Right forelimb (tissue), 1 donor: ENCODE data around the gene SLC44A4.
A peak's percentile ranks its signal among the peaks of the same experiment; 100 is the strongest.

Experiments used
- DNase-seq: peaks from one replicate; pipeline ENCODE4 v3.0.0-alpha.2; 2018

SLC44A4 gene

DNA sequence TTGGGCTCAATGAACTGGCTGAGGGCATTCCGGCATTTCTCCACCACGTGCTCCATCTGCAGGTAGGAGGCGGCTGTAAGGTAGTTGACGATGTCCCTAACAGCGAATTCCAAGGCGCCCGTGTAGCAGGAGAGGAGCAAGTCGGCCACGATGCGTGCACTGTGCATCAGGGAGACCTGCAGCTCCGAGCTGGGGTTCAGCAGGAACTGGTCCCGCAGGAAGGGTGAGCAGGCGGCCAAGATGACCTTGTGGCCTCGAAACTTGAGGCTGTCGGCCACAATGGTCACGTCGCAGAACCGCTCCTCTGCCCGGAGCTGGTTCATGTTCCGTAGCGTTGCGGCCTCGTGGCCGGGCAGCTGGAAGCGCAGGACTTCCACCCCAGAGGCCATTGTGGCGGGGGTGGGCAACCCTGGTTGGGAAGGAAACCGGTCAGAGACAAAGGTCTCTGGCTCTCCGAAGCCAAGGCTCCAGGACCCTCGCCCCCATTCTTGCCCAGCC lies 22.2 kb upstream of the SLC44A4 start:
- DNase-seq, result no peak

DNA sequence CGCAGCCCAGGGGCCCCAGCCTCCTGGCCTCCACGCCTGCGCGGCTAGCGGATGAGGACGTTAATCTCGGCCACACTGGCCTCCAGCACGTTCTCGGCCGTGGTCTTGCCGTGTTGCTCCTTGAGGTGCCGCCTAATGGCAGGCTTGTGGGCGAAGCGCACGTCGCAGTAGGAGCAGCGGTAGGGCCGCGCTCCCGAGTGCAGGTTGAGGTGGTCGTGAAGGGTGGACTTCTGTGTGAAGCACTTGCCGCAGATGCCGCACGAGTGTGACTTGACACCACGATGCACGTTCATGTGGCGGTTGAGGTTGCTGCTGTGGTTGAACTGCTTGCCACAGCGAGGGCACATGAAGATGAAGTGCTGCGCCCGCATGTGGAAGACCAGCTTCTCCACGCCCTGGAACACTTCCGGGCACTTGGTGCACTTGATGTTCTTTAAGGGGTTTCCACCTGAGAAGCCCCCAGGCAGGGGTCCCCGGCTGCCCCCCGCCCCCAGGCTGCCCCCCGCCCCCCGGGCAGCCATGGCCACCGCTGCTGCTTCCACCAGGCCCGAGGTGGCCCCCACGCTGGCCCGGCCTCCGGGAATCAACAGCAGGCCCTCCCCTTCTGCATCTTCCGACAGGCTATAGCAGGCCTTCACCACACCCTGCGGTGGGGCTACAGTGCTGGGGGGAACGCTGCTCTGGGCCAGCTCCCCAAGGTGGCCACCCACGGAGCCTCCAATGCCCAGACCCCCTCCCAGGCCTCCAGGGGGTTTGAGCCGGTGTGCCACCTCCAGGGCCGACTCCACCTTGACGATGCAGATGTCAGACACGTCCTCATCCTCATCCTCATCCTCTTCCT lies 21.3 kb upstream of the SLC44A4 start:
- DNase-seq, result no peak

DNA sequence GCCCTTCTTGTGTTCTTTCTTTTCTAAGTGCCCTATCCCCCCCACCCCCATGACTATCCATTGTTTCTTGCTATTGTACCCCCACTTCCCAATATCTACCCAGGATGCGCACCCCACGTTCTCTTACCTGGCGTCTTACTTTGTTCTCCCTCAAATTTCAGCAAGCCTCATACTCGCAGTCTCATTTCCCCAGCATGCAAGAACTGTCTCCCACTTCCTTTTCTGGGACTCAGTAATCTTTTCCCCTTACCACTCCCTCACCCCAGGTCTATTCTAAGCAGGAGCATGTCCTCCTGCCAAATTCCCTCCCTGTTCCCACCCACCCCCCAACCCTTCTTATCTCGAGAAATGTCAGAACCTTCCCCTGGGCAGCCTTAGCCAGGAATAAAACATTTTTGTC lies 20.4 kb upstream of the SLC44A4 start:
- DNase-seq, result no peak

DNA sequence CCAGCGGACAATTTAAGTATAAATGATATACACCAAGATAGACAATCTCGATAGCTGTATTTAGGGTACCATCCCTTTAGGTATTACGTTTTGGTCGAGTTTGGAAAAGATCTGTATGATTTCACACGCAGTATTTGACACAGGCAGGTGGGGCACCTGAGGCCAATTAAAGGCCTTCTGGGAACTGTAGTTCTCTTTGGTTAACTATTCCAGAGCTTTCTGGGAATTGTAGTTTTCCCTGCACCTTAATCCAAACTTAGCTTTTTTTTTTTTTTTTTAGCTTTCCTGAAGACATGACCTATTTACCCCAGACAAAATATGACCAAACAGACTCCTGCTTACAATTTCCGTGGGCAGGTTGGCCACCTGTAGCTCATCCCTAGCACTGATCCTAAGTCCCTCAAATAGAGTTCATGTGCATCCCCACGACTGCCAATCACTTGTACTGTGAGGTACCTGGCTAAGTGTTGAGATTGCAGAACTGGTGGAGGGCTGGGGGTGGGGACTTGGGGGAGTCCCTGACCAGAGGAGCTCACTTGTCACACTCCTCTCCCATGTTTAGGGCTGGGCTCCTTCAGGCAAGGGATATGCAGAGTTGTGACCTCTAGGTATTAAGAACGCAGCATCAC lies 19.7 kb upstream of the SLC44A4 start:
- DNase-seq, result no peak

DNA sequence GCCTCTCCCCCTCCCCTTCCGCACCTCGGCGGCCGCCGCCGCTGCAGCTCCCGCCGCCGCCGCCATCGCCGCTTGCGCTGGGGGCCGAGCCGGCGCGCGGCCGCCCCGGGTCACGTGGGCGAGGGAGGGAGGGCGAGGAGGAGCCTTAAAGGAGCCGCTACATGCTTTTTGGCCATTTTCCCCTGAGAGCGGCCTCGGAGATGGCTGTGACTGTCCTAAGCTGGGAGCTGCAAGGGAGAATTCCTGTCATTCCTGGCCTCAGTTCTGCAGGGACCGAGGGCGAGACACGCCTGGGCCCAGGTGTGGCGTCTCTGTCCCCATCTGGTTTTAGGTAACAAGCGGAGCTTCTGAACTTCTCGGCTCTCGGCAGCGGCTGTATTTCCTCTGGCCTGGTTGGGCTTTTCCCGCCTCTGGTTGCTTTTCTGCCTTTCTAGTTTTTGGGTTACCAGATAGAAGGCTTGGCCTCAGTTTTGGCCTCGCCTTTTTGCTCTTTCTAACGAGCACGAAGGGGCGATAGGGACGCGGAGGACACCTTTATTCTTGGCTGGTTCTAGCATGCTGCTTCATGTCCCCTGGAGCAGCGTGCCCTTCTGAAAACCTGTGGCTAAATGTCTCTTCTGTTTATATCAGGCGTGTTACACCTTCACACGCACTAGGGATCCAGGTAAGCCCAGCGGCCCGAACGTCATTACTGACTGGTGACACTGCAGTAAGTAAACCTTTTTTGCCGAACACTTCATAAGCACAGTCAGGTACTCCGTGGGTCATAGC lies 19.0 kb upstream of the SLC44A4 start, which contains the start of gene EHMT2:
EHMT2 (minus strand) TSS at position 87 of the 771 bp plus-strand sequence; CDS start at position 66, 21 bp downstream.
- DNase-seq, result peak; percentile 92

DNA sequence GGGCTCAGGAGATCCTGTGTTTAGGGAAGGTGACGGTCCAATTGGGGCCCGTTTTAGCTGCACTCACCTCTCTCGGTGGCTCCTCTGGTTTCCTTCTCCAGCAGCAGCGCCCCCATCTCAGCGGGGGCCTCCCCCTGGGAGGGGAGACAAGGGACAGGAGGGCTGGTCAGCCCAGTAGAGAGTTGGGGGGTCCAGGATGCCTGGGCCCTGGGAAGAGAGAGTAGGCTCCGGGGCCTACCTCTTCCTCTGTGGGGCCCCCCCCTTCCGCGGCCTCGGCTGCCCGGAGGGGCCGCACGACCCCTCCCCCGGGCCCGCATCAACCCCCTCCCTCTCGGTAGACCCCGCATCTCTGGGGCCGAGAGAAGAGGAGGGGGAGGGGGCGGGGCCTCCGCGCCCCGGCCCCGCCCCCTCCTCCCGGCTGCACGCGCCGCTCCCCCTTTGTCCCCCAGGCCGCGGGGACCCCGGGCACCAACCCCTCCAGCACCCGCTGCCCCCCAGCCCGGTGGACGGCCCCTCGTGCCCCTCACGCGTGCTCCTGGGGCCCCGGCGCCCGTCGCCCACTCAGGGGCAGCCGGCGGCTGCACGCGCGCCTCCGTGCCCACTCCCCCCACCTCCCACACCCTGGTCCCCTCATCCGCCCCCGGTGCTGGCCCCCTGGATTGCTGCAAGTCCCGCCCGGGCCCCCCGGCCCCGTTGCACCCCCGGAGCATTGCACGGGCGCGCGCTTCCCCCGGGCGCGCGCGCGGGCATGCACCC lies 18.2 kb upstream of the SLC44A4 start:
- DNase-seq, result no peak

DNA sequence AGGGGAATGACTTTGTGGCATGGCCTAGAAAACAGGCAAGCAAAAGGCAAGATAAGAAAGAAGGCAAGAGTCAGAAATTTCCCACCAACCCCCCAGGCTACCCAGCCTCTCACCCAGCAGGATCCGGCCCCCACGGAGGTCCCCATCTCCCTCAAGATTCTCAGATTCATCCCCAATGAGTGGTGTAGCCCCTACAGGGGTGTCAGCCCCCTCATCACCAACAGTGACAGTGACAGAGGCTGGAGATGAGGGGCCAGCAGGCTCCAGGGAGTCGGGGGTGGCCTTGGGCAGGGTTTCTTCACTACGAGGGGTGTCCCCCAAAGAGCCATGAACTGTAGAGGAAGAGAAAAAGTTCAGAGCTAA lies 17.7 kb upstream of the SLC44A4 start:
- DNase-seq, result no peak

DNA sequence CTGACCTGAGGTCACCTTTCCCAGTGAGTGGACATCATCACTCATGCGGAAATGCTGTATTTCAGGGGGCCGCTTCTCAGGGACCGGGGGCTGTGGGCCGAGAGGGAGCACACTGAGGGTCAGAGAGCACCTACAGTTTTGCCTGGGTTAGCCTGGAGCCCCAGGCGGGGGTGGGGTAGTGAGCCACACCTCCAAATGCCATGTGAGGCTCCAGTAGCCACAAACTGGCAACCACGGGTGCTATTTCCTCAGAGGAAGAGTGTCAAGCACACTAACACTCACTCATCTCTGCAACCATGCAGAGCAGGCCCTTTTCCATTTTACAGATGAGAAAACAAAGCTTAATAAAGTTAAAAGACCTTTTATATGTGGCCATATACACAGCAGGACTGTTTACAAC lies 14.0 kb upstream of the SLC44A4 start:
- DNase-seq, result no peak

DNA sequence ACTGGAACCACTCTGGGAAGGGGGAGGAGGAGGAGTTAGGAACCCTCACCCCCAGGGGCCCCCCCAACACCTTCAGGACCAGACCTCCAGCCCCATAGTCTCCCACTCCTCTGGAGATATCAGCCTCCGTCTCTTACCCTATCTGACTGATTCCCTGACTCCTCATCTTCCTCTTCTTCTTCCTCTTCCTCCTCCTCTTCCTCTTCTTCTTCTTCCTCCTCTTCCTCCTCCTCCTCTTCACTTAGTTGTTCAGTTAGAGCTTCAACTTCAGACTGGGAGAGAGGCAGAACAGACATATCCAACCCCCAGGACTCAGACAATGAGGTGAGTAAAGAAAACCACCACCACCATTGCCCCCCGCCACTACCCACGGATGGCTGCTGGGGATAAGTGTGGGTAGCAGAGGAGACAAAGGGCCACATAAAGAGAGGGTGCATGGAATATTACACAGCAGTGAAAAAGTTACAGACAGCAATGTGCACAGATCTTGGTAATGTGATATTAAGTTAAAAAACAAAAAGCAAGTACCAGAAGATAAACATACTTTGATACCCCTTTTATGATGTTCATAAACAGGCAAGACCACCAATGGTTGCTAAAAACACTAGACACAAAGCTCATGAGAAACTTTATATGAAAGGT lies 10.7 kb upstream of the SLC44A4 start:
- no peak for DNase-seq

DNA sequence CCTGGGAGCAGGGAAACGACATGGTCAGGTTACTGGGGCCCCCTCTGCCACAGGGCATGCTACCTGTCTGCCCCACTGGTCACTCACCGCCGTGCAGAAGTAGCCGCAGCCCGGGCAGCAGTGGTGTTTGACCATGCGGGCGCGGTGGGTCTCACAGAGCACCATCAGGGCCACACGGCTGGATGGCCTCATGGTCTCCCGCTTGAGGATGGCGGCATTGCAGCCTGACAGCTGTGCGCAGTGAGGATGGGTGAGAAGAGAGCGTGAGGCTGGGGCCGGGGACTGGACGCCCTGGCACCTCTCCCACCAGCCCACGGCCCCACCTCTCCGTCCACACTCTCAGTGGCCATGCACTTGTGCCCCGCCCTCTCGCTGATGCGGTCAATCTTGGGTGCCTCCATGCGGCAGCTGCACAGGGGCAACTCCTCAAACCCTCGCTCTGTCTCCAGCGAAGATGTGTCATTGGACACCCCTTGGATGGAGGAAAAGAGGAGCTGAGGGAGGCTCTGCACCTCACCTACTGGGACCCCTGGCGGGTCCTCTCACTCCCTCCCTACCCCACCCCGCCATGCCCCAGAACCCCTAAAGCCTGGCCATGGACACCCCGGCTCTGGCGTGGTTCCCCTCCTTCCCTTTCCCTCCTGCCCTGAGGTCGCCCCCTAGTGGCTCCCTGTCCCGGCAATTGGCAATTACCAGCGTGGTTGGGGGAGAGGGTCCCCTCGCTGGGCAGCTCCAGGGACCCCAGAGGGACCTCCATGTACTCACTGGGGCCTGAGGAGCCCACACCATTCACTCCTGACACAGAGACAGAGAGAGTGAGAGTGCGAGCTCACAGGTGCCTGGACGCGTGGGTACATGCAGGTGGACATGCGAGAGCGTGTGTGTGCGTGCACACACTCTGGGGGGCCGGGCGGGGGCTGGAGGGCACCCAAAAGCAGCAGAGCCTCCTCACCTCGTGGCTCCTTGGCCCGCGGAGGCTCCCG lies 9.8 kb upstream of the SLC44A4 start:
- no peak for DNase-seq

DNA sequence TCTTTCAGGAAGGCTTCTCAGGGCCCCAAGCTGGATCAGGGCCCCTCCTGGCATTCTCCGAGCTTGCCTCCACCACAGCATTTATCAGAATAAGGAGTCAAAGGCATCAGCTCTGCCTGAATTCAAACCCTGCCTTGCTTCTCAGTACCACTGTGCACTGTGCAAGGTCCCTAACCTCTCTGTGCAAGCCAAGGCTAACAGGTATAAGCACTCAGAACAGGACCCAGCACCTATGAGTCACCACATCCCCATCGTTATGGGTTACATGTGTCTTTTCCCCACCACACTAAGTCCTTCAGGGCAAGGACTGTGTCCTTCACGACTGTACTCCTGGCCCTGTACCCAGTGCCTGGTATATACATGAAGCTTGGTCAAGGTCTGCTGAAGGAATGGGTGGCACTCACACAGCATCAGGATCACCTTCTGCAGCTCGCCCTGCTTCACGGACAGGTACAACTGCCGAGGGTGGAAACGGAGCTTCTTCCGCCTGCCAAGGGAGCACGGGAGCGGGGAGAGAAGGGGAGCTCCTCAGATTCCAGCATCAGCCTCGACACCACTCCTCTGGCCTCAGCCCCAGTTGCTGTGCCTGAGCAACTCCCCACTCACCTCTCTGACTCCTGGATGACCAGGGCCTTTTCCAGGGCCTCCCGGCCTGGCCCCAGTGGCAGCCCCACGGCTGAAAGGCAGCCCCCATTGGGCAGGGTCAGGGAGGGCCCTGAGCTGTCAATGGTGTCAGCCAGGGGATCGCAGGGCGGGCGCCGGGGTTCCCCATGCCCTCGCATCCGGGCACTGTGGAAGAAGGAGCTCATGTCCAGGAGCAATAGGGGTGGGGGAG lies 8.6 kb upstream of the SLC44A4 start:
- no peak for DNase-seq

DNA sequence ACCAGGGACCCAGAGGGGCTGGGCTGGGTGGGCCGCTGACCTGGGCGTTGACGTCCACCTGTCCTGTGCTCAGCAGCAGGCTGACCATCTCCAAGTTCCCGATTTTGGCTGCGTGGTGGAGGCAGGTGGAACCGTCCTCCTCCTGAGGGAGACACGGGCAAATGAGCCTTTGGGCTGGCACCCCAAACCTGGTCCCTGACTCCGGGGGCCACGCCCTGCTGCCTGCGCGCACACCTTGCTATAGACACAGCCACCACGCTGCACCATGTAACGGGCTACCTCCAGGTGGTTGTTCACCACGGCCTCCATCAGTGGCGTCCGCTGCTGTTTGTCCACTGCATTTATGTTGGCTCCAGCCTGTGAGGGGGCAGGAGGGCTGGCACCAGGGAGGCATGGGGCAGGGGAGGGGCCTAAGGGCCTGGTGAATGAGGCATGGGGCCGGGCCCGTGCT lies 7.8 kb upstream of the SLC44A4 start:
- no peak for DNase-seq

DNA sequence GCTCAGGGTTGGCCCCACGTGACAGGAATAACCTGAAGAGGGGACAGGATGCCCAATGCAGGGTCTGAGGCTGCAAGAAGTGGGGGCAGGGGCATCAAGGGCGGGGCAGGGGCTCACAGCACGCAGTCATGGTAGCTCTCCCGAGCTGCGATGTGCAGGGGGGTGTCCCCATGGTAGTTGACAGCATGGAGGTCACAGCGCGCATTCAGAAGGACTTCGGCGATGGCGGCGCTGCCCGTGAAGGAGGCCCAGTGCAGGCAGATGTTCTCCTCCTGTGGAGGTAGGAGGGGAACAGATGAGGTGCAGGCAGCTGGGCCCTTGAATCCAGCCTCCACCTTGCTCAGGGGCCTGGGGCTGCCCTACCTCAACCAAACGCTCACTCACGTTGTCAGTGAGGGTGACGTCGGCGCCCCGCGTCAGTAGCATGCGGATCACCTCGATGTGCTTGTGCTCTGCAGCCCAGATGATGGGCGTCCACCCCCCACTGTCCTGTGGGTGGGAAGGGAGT lies 5.8 kb upstream of the SLC44A4 start:
- DNase-seq, result no peak

DNA sequence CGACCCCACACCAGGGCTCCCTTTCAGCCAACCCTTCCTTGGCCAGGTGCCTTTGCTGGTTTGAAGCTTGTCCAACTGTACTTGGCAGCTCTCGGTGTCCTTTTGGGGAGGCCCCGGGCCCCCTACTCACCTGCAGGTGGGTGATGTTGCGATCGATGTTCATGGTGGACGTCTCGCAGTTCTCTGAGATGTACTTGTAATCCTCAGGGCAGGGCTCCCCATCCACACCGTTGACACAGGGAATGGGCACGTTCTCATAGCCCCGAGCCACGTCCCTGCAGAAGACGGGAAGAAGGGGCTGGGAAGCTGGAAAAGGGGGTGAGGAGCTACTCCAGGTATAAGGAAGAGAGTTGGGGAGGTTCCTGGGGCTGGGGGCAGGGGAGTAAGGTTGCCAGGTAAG lies 4.9 kb upstream of the SLC44A4 start:
- no peak for DNase-seq

DNA sequence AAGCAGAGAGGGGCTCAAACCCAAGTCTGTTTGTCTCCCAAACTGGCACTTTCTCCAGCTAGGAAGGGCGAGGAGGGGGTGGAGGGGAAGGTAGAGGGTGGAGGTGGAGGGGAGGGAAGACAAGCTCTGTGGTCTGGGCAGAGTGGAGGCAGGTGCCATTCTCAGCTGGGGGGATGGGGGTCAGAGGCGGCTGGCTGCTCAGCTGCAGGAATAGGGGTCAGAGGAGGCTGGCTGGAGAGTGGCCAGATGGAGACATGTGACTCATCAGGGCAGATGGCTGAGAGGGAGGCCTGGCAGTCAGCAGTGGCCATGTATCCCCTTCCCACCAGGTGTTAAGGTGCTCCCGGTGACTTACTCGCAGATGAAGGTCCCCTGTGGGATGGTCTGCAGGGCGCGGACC lies 3.5 kb upstream of the SLC44A4 start:
- DNase-seq, result no peak

DNA sequence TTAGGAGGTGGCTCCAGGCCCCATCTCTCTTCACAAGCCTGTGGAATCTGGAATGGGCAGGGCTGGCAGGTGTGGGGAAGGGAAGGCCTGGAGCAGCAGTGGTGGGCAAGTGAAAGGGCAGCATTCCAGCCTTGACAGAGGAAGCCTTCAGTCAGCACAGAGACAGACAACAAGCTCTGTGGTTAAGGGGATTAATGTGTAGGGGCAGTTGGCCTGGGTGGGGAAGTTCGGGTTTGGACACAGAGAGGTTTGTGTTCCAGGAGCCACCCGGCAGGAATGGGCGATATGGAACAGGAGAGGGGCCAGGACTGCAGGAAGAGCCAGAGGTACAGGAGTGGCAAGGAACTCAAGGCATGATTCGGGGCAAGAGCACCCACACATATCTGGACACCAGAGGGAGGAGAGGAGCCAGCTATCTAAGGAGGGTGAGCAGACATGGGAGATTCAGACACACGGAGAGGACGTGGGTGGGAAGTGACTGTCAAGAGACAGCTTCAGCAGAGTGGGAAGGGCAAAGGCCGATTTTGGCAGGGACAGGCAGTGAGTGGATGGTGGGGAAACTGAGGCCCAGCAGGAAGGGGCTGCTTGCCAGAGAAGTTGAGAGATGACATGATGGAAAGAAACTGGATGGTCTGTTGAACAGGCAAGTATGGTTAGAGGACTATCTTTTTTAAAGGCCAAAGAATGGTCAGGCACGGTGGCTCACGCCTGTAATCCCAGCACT lies 2.5 kb upstream of the SLC44A4 start:
- no peak for DNase-seq

DNA sequence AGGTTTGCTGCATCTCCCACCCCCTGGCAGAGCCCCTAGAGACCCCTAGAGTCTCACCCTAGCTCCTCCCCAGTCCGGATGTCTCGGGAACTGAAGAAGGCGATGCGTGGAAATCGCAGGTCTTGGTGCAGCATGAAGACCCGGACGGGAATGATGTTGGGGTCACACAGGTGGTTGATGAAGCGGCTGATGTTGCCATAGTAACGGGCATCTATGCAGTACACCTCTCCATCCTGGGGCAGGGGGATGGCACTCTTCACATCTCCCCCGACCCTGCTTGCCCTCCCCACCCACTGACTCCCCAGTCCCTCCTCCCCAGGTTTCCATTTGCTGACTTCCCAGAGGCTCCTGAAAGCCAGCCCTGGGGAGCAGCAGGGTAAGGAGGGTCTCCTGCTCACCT lies 1.8 kb upstream of the SLC44A4 start:
- DNase-seq, result no peak

DNA sequence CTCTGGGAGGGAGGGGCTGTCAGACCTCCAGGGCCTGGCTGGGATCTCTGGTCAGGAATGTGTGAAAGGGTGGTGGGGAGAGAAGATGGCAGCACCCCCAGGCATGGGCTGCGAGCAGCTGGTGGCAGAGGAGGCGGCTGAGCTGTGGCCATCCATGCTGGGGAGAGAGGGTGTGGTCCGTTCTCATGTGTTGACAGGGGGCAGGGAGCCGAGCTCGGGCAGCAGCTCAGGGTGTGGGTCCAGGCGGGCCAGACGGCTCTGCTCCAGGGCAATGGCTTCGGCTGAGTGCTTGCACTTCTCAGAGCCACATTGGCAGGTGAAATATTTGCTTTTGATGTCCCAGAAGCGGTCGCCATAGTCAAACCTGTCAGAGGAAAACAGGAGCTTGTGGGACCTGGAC lies 1.1 kb upstream of the SLC44A4 start:
- no peak for DNase-seq

DNA sequence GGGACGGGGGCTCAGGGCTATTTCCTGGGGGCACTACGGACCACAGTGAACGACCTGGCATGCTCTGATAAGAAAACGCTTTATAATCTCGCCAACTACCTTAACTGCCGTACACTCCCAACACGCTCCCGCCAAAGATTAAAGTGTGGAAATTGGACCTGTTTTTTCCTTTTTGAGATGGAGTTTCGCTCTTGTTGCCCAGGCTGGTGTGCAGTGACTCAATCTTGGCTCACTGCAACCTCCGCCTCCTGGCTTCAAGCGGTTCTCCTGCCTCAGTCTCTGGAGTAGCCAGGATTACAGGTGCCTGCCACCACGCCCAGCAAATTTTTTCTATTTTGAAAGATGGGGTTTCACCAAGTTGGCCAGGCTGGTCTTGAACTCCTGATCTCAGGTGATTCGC lies 346 bp upstream of the SLC44A4 start:
- no peak for DNase-seq
